Large intestine (tissue), 3 donors: ENCODE measurements around the gene CTNNB1. TPM values are rescaled to one million over a fixed set of nuclear protein-coding genes. Genes with fewer than 3 reads are reported as not detected.

Source experiments
- DNase-seq, 2 donors: peaks; one replicate each; pipeline versions ENCODE4 v3.0.0 to v3.0.0-alpha.2; 2013
- H3K27ac ChIP-seq: one replicate; pipeline ENCODE4 v1.5.1; 2013; ENCODE audit warnings: low read length
- H3K27me3 ChIP-seq: 2 replicates; pipeline ENCODE4 v1.6.1; 2013; ENCODE audit warnings: low read length; ENCODE audit not compliant: control insufficient read depth, insufficient read depth
- H3K36me3 ChIP-seq: 2 replicates; pipeline ENCODE4 v1.6.1; 2013; ENCODE audit warnings: low read length; ENCODE audit not compliant: control insufficient read depth, insufficient read depth
- H3K4me1 ChIP-seq: one replicate; pipeline ENCODE4 v1.6.1; 2013; ENCODE audit warnings: low read length; ENCODE audit not compliant: control insufficient read depth, insufficient read depth
- H3K4me3 ChIP-seq: one replicate; pipeline ENCODE4 v1.5.1; 2013; ENCODE audit warnings: low read length
- H3K9me3 ChIP-seq: one replicate; pipeline ENCODE4 v1.6.1; 2013; ENCODE audit warnings: mild to moderate bottlenecking, low read depth, low read length, moderate library complexity; ENCODE audit not compliant: control insufficient read depth
- WGBS: methylation state at CpG from one replicate; pipeline ENCODE4 v1.1.5; 2013; ENCODE audit warnings: low lambda C conversion rate; ENCODE audit not compliant: insufficient coverage; 5-methylcytosine and 5-hydroxymethylcytosine counted together
- polyA plus RNA-seq: library from polyadenylated mRNA; unstranded; fragments of 120-200 nt; gene quantifications from one replicate; pipeline ENCODE4 v1.2.1, GENCODE V29; 2013

Gene CTNNB1
- polyA plus RNA-seq, 1 donor = 424 TPM

- Histone ChIP-seq H3K4me1 (peaks cover 9% of the 10 kb centered on the region), H3K27me3 (no peaks in the 10 kb centered on the region), H3K36me3 (no peaks in the 10 kb centered on the region), H3K9me3 (no peaks in the 10 kb centered on the region), H3K4me3 (peak overlapping the region; percentile 98), H3K27ac (peak overlapping the region; percentile 99)
- DNase-seq = peak; percentile 32 to 71
- WGBS = 4% methylated on average over 4 of the region's 40 CpGs
These were observed 762 bp downstream of the CTNNB1 start for GRCh38 chr3:41199866-41200668.

- Histone ChIP-seq H3K4me1 (peaks cover 9% of the 10 kb centered on the region), H3K27me3 (no peaks in the 10 kb centered on the region), H3K36me3 (no peaks in the 10 kb centered on the region), H3K27ac (peak overlapping the region; percentile 99), H3K9me3 (no peaks in the 10 kb centered on the region), H3K4me3 (peak overlapping the region; percentile 98)
- WGBS = 0% methylated on average over 3 of the region's 7 CpGs
- peak; percentile 34 to 77 for DNase-seq
These were observed 1.3 kb downstream of the CTNNB1 start for GRCh38 chr3:41200669-41201021.

- Histone ChIP-seq H3K9me3 (no peaks in the 10 kb centered on the region), H3K4me3 (peak overlapping the region; percentile 98), H3K27ac (peak overlapping the region; percentile 99), H3K4me1 (peaks cover 19% of the 10 kb centered on the region), H3K36me3 (no peaks in the 10 kb centered on the region), H3K27me3 (no peaks in the 10 kb centered on the region)
- 60% methylated on average over 1 of the region's 5 CpGs for WGBS
- no peak for DNase-seq
These were observed 2.9 kb downstream of the CTNNB1 start for GRCh38 chr3:41202075-41202833.

GRCh38 chr3:41202834-41203345 lies 3.6 kb downstream of the CTNNB1 start:
- Histone ChIP-seq H3K4me3 (peak overlapping the region; percentile 98), H3K27ac (peak overlapping the region; percentile 99), H3K36me3 (no peaks in the 10 kb centered on the region), H3K27me3 (no peaks in the 10 kb centered on the region), H3K9me3 (no peaks in the 10 kb centered on the region), H3K4me1 (peaks cover 22% of the 10 kb centered on the region)
- peak; percentile 20 to 54 for DNase-seq

- Histone ChIP-seq H3K4me3 (no peak overlapping the region), H3K27ac (no peak overlapping the region), H3K9me3 (no peaks in the 10 kb centered on the region), H3K4me1 (peaks cover 28% of the 10 kb centered on the region), H3K27me3 (no peaks in the 10 kb centered on the region), H3K36me3 (no peaks in the 10 kb centered on the region)
- DNase-seq = no peak
- no CpG with 5 or more reads among the region's 1 CpG for WGBS
These were observed 5.1 kb downstream of the CTNNB1 start for GRCh38 chr3:41204369-41204768.

GRCh38 chr3:41205591-41205990 lies 6.3 kb downstream of the CTNNB1 start:
- WGBS = 78% methylated on average over 3 of the region's 9 CpGs
- DNase-seq = no peak
- Histone ChIP-seq H3K36me3 (no peaks in the 10 kb centered on the region), H3K9me3 (no peaks in the 10 kb centered on the region), H3K4me3 (no peak overlapping the region), H3K4me1 (peaks cover 28% of the 10 kb centered on the region), H3K27me3 (no peaks in the 10 kb centered on the region), H3K27ac (no peak overlapping the region)

GRCh38 chr3:41207355-41207754 lies 8.1 kb downstream of the CTNNB1 start:
- peaks cover 8% of the 10 kb centered on the region for H3K36me3 ChIP-seq
- H3K4me1 ChIP-seq = peaks cover 26% of the 10 kb centered on the region
- DNase-seq = no peak
- H3K27me3 ChIP-seq = no peaks in the 10 kb centered on the region
- no peak overlapping the region for H3K4me3 ChIP-seq
- no peak overlapping the region for H3K27ac ChIP-seq
- WGBS = 71% methylated on average over 1 of the region's 1 CpG
- no peaks in the 10 kb centered on the region for H3K9me3 ChIP-seq

- H3K4me3 ChIP-seq = no peak overlapping the region
- peak; percentile 27 to 41 for DNase-seq
- WGBS = 68% methylated on average over 6 of the region's 7 CpGs
- no peaks in the 10 kb centered on the region for H3K27me3 ChIP-seq
- no peak overlapping the region for H3K27ac ChIP-seq
- H3K4me1 ChIP-seq = peaks cover 26% of the 10 kb centered on the region
- no peaks in the 10 kb centered on the region for H3K9me3 ChIP-seq
- peaks cover 8% of the 10 kb centered on the region for H3K36me3 ChIP-seq
These were observed 9.4 kb downstream of the CTNNB1 start for GRCh38 chr3:41208507-41209220.

GRCh38 chr3:41209646-41210045 lies 10.3 kb downstream of the CTNNB1 start:
- 100% methylated on average over 4 of the region's 5 CpGs for WGBS
- Histone ChIP-seq H3K4me1 (peaks cover 21% of the 10 kb centered on the region), H3K27ac (no peak overlapping the region), H3K9me3 (no peaks in the 10 kb centered on the region), H3K27me3 (no peaks in the 10 kb centered on the region), H3K36me3 (peaks cover 8% of the 10 kb centered on the region), H3K4me3 (no peak overlapping the region)
- no peak for DNase-seq

- Histone ChIP-seq H3K36me3 (peaks cover 8% of the 10 kb centered on the region), H3K4me1 (peaks cover 21% of the 10 kb centered on the region), H3K4me3 (no peak overlapping the region), H3K27me3 (no peaks in the 10 kb centered on the region), H3K9me3 (no peaks in the 10 kb centered on the region), H3K27ac (no peak overlapping the region)
- no CpG with 5 or more reads among the region's 5 CpGs for WGBS
- DNase-seq = no peak
These were observed 11.7 kb downstream of the CTNNB1 start for GRCh38 chr3:41210966-41211365.
